K562 (cell line): ENCODE results near the gene CYP2E1. TPM values are rescaled to one million over a fixed set of nuclear protein-coding genes. Genes with fewer than 3 reads are reported as not detected.

ENCODE experiments used
- ATAC-seq: fragments of 200-7000 bp; cut with Tn5 transposase; 3 replicates; pipeline ENCODE4 v1.9.1; 2020; ENCODE audit warnings: moderate library complexity
- BruUV-seq: library from RNA; stranded (reverse); fragments of 400-500 nt; replicated peaks from 2 replicates; lab custom pipeline; 2021; lab: Mats Ljungman, UMichigan
- CTCF ChIA-PET: fragments of 300-600 bp; formaldehyde crosslinking; extraction: SDS; loops from one replicate; lab custom pipeline; 2021; ENCODE audit warnings: low intra/inter-chr PET ratio; lab: Yijun Ruan, JAX
- POLR2A ChIA-PET: fragments of 300-600, 350-650 bp; sonication (Branson Sonifier 250); formaldehyde crosslinking; extraction: SDS; loops from one replicate; lab custom pipeline; 2021; ENCODE audit warnings: antibody characterized with exemption, inconsistent platforms; lab: Yijun Ruan, JAX
- DNase-seq, 4 experiments: peaks; one replicate each; pipeline versions ENCODE4 v3.0.0 to v3.0.0-alpha.2; 2011 to 2018; ENCODE audit warnings: low spot score in 3 of 4, mixed read lengths in 3 of 4; ENCODE audit errors: extremely low read depth in 1 of 4
- FAIRE-seq: peaks from 2 replicates; lab custom pipeline; 2011; peaks lifted over from hg19 to GRCh38; lab: Jason Lieb, UNC
- H2AFZ ChIP-seq: 2 replicates; pipeline ENCODE4 v1.6.0; 2011; ENCODE audit warnings: low read depth, low read length, control low read depth, inconsistent platforms
- H3K27ac ChIP-seq: fragments of 200-600 bp; 3 replicates; pipeline ENCODE4 v1.8.0; 2011; ENCODE audit warnings: low read depth, mild to moderate bottlenecking, control low read depth, inconsistent platforms, low read length, moderate library complexity, mixed read lengths; ENCODE audit errors: extremely low read depth
- H3K27me3 ChIP-seq, 2 experiments: fragments of 300-600 bp in 1 of 2; 2 replicates in 1 of 2; 3 replicates in 1 of 2; pipeline versions ENCODE4 v1.6.0 to v1.8.0; 2011; ENCODE audit warnings: inconsistent platforms in 2 of 2, low read length in 2 of 2, mild to moderate bottlenecking in 1 of 2, mixed read lengths in 1 of 2, moderate library complexity in 1 of 2; ENCODE audit not compliant: control insufficient read depth in 2 of 2, insufficient read depth in 2 of 2
- H3K36me3 ChIP-seq: fragments of 300-600 bp; 3 replicates; pipeline ENCODE4 v1.8.0; 2011; ENCODE audit warnings: mild to moderate bottlenecking, low read length, inconsistent platforms; ENCODE audit not compliant: control insufficient read depth, insufficient read depth
- H3K4me1 ChIP-seq, 2 experiments: fragments of 200-600 bp in 1 of 2; replicated peaks in 1 of 2; 2 replicates in 1 of 2; 3 replicates in 1 of 2; pipeline versions ENCODE4 v1.5.1 to v1.8.0; 2011; ENCODE audit warnings: inconsistent platforms in 2 of 2, low read length in 2 of 2, mild to moderate bottlenecking in 1 of 2, mixed read lengths in 1 of 2, moderate library complexity in 1 of 2; ENCODE audit not compliant: control insufficient read depth in 2 of 2, insufficient read depth in 2 of 2
- H3K4me2 ChIP-seq: 2 replicates; pipeline ENCODE4 v1.6.1; 2011; ENCODE audit warnings: low read length, control low read depth, inconsistent platforms, mixed read lengths; ENCODE audit not compliant: insufficient read depth
- H3K4me3 ChIP-seq: fragments of 200-600 bp; sonication (generic), shearing (Covaris generic); 2 replicates; pipeline ENCODE4 v1.5.1; 2016; ENCODE audit warnings: control low read depth, inconsistent platforms
- H3K79me2 ChIP-seq: fragments of 200-600 bp; 3 replicates; pipeline ENCODE4 v1.8.0; 2011; ENCODE audit warnings: low read length, inconsistent platforms; ENCODE audit not compliant: control insufficient read depth, insufficient read depth
- H3K9ac ChIP-seq, 2 experiments: 2 replicates each; pipeline versions ENCODE4 v1.6.0 to v1.6.1; 2011; ENCODE audit warnings: low read depth in 2 of 2, low read length in 2 of 2, control low read depth in 1 of 2, inconsistent platforms in 1 of 2, mild to moderate bottlenecking in 1 of 2, mixed read lengths in 1 of 2; ENCODE audit not compliant: insufficient read depth in 1 of 2
- H3K9me1 ChIP-seq: one replicate; pipeline ENCODE4 v1.6.0; 2011; ENCODE audit warnings: inconsistent platforms, mild to moderate bottlenecking, low read length, moderate library complexity; ENCODE audit not compliant: control insufficient read depth, insufficient read depth
- H3K9me3 ChIP-seq: replicated peaks from 2 replicates; pipeline ENCODE4 v1.5.1; 2011; ENCODE audit warnings: low read depth, low read length, inconsistent platforms; ENCODE audit not compliant: control insufficient read depth, insufficient read depth
- H4K20me1 ChIP-seq: replicated peaks from 2 replicates; pipeline ENCODE4 v1.6.1; 2011; ENCODE audit warnings: low read length, inconsistent platforms, mixed read lengths; ENCODE audit not compliant: control insufficient read depth, insufficient read depth
- CREBBP ChIP-seq: IDR thresholded peaks from one replicate; pipeline ENCODE4 v1.6.1; 2012; ENCODE audit warnings: low read depth, mild to moderate bottlenecking, control low read depth, inconsistent platforms, low read length
- E2F5 ChIP-seq: sonication (generic); formaldehyde crosslinking; IDR thresholded peaks from 2 replicates; pipeline ENCODE4 v1.8.0; 2022; ENCODE audit warnings: mild to moderate bottlenecking, missing genetic modification reagents
- ESRRB ChIP-seq: fragments of 250-450 bp; sonication (Bioruptor Pico); IDR thresholded peaks from 2 replicates; pipeline ENCODE4 v1.5.0; 2020; ENCODE audit warnings: mild to moderate bottlenecking, moderate library complexity, borderline replicate concordance
- ETV6 ChIP-seq, 3 experiments: fragments of 150-350 bp in 1 of 3; sonication (generic) in 1 of 3; formaldehyde crosslinking in 1 of 3; IDR thresholded peaks; 2 replicates each; pipeline versions ENCODE4 v1.6.1 to v1.8.0; 2014 to 2022; ENCODE audit warnings: borderline replicate concordance in 2 of 3, low read depth in 2 of 3, antibody characterized with exemption in 1 of 3, low read length in 1 of 3, mild to moderate bottlenecking in 1 of 3, missing genetic modification reagents in 1 of 3
- FOXK2 ChIP-seq, 2 experiments: fragments of 450-650 bp; IDR thresholded peaks in 1 of 2; conservative IDR thresholded peaks in 1 of 2; 2 replicates each; pipeline ENCODE4 v1.6.1; 2016; ENCODE audit warnings: low read depth in 2 of 2, mild to moderate bottlenecking in 1 of 2
- HSF4 ChIP-seq: fragments of 250-450 bp; sonication (Bioruptor Pico); IDR thresholded peaks from 2 replicates; pipeline ENCODE4 v2.1.2; 2022; ENCODE audit warnings: mild to moderate bottlenecking, moderate library complexity, borderline replicate concordance
- MAFK ChIP-seq: IDR thresholded peaks from 2 replicates; pipeline ENCODE4 v1.6.1; 2011; ENCODE audit warnings: low read length, improper control_type of control experiment
- MCM7 ChIP-seq, 2 experiments: fragments of 450-650 bp; IDR thresholded peaks; 2 replicates each; pipeline ENCODE4 v1.6.1; 2016 to 2018
- TBL1XR1 ChIP-seq, 2 experiments: IDR thresholded peaks; 2 replicates each; pipeline ENCODE4 v1.6.1; 2012; ENCODE audit warnings: improper control_type of control experiment in 2 of 2, low read length in 2 of 2, mild to moderate bottlenecking in 1 of 2
- TFAM ChIP-seq: fragments of 250-450 bp; sonication (Bioruptor Pico); conservative IDR thresholded peaks from 2 replicates; pipeline ENCODE4 v1.5.0; 2021; ENCODE audit warnings: mild to moderate bottlenecking, moderate library complexity
- ZNF274 ChIP-seq: IDR thresholded peaks from 2 replicates; pipeline ENCODE4 v1.6.1; 2011; ENCODE audit warnings: low read depth, mild to moderate bottlenecking, low read length, moderate library complexity, borderline replicate concordance
- ZNF507 ChIP-seq: conservative IDR thresholded peaks from 2 replicates; pipeline ENCODE4 v1.6.1; 2017; ENCODE audit warnings: missing genetic modification characterization, missing compliant biosample characterization
- ZNF764 ChIP-seq: fragments of 250-450 bp; sonication (Bioruptor Pico); IDR thresholded peaks from 2 replicates; pipeline ENCODE4 v1.4.0; 2020; ENCODE audit warnings: low read depth, mild to moderate bottlenecking, moderate library complexity
- WGBS: fragments of 100-300 bp; shearing (Covaris generic); methylation state at CpG from one replicate; pipeline ENCODE4 v1.1.6; 2016; ENCODE audit warnings: low coverage, mixed read lengths; ENCODE audit not compliant: insufficient coverage; ENCODE audit errors: missing lambda C conversion rate; 5-methylcytosine and 5-hydroxymethylcytosine counted together
- in situ Hi-C: fragments of 300-500 bp; cut with MboI; formaldehyde crosslinking; loops from 4 replicates; pipeline ENCODE4 v1.15.0; 2018; ENCODE audit warnings: inconsistent platforms, mixed read lengths
- intact Hi-C: fragments of 100-400 bp; cut with micrococcal nuclease; formaldehyde crosslinking; loops from 2 replicates; pipeline ENCODE4 v1.14.2; 2022
- polyA plus RNA-seq, 8 experiments: library from polyadenylated mRNA; depleted of rRNA in 4 of 8; stranded (reverse) in 5 of 8; unstranded in 3 of 8; fragments of >200 nt; fragmentation: Nextera tagmentation in 2 of 8; fragmentation: Illumina TruSeq in 1 of 8; extraction: Ambion mirVana in 2 of 8; extraction: Trizol in 1 of 8; gene quantifications; 2 replicates each; pipeline versions ENCODE4 v1.2.1 to v1.2.3, GENCODE V29; 2011 to 2014; ENCODE audit warnings: inconsistent platforms in 1 of 8, missing spikeins in 1 of 8
- total RNA-seq, 7 experiments: library from RNA; depleted of rRNA in 6 of 7; stranded (reverse); fragments of >200 nt in 6 of 7; fragmentation: Illumina TruSeq in 2 of 7; extraction: Trizol in 2 of 7; gene quantifications; 2 replicates each; pipeline versions ENCODE4 v1.2.1 to v1.2.3, GENCODE V29; 2011 to 2021; ENCODE audit warnings: low replicate concordance in 1 of 7
- TF ChIP-seq, protein P1 (sequence below): IDR thresholded peaks from 2 replicates; pipeline ENCODE4 v1.6.1; 2014; ENCODE audit warnings: antibody characterized with exemption
- TF ChIP-seq, protein P2 (sequence below): fragments of 450-650 bp; IDR thresholded peaks from 2 replicates; pipeline ENCODE4 v1.7.0; 2016; ENCODE audit warnings: borderline replicate concordance

Gene CYP2E1
- total and polyA plus RNA-seq, 9 of the 15 experiments (the other 6 are each of a cell fraction or from before 2014, with no cell fraction given), result 0.07 to 1.6 (median 0.19) TPM; not detected in 2

- no peak overlapping the region for H3K9ac ChIP-seq
- ChIA-PET CTCF (no interaction called here), POLR2A (no interaction called here)
- H3K9me1 ChIP-seq, result no peaks in the 10 kb centered on the region
- ATAC-seq, result no peak
- H3K4me3 ChIP-seq, result no peak overlapping the region
- WGBS, result under 1% methylated on average over 4 of the region's 4 CpGs
- no peak for TF ChIP-seq TBL1XR1 (IDR thresholded peaks at IDR 0.05; ENCODE audit: low read length in 2 of 2)
- TF ChIP-seq, protein P1, sequence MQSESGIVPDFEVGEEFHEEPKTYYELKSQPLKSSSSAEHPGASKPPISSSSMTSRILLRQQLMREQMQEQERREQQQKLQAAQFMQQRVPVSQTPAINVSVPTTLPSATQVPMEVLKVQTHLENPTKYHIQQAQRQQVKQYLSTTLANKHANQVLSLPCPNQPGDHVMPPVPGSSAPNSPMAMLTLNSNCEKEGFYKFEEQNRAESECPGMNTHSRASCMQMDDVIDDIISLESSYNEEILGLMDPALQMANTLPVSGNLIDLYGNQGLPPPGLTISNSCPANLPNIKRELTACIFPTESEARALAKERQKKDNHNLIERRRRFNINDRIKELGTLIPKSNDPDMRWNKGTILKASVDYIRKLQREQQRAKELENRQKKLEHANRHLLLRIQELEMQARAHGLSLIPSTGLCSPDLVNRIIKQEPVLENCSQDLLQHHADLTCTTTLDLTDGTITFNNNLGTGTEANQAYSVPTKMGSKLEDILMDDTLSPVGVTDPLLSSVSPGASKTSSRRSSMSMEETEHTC, result no peak
- TF ChIP-seq ZNF274, result no peak
- no peak for TF ChIP-seq MCM7 (IDR thresholded peaks at IDR 0.05)
- TF ChIP-seq ESRRB (CRISPR knock-in tag), result no peak
- TF ChIP-seq TFAM, result no peak
- TF ChIP-seq ZNF764 (CRISPR knock-in tag), result no peak
- no peak for TF ChIP-seq E2F5 (CRISPR knock-in tag)
- no peak for TF ChIP-seq CREBBP
- no peak for TF ChIP-seq HSF4 (CRISPR knock-in tag)
- TF ChIP-seq ZNF507 (tag), result no peak
- TF ChIP-seq FOXK2 (conservative IDR thresholded peaks at IDR 0.05 in 1 of 2, IDR thresholded peaks at IDR 0.05 in 1 of 2; ENCODE audit: low read depth in 2 of 2), result no peak
- TF ChIP-seq, protein P2, sequence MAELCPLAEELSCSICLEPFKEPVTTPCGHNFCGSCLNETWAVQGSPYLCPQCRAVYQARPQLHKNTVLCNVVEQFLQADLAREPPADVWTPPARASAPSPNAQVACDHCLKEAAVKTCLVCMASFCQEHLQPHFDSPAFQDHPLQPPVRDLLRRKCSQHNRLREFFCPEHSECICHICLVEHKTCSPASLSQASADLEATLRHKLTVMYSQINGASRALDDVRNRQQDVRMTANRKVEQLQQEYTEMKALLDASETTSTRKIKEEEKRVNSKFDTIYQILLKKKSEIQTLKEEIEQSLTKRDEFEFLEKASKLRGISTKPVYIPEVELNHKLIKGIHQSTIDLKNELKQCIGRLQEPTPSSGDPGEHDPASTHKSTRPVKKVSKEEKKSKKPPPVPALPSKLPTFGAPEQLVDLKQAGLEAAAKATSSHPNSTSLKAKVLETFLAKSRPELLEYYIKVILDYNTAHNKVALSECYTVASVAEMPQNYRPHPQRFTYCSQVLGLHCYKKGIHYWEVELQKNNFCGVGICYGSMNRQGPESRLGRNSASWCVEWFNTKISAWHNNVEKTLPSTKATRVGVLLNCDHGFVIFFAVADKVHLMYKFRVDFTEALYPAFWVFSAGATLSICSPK, result no peak
- TF ChIP-seq MAFK, result no peak
- TF ChIP-seq ETV6 (IDR thresholded peaks at IDR 0.05; ENCODE audit: borderline replicate concordance in 1 of 2, low read depth in 2 of 2, low read length in 1 of 2), result no peak
- TF ChIP-seq ETV6 (CRISPR knock-in tag; IDR thresholded peaks at IDR 0.05; ENCODE audit: borderline replicate concordance), result no peak
- no peaks in the 10 kb centered on the region for H4K20me1 ChIP-seq
- peaks cover 0 to 6% of the 10 kb centered on the region in 2 experiments; a peak in 3 of 5 replicates for H3K4me1 ChIP-seq
- intact Hi-C loops, result no loop called here
- no peak for DNase-seq
- no peak overlapping the region for H3K4me2 ChIP-seq
- H3K27me3 ChIP-seq, result no peaks in the 10 kb centered on the region
- no peaks in the 10 kb centered on the region for H3K79me2 ChIP-seq
- no TSS peak for BruUV-seq
- no peak for FAIRE-seq
- no peak overlapping the region for H2AFZ ChIP-seq
- H3K36me3 ChIP-seq, result no peaks in the 10 kb centered on the region
- no peaks in the 10 kb centered on the region for H3K9me3 ChIP-seq
- in situ Hi-C loops, result no loop called here
- no peak overlapping the region for H3K27ac ChIP-seq
These were observed 11.7 kb upstream of the CYP2E1 start for GRCh38 chr10:133515471-133515870.
